GM12878 (cell line): Measurements from ENCODE around the gene DNAH1.
A peak's percentile ranks its signal among the peaks of the same experiment; 100 is the strongest.

Source experiments
- CHD2 ChIP-seq: IDR thresholded peaks from 2 replicates; pipeline ENCODE4 v1.6.1; 2011; ENCODE audit warnings: low read depth, low read length, improper control_type of control experiment, borderline replicate concordance
- JUNB ChIP-seq: IDR thresholded peaks from 2 replicates; pipeline ENCODE4 v1.6.1; 2016; ENCODE audit warnings: antibody characterized with exemption, mild to moderate bottlenecking
- NR2C2 ChIP-seq: IDR thresholded peaks from 2 replicates; pipeline ENCODE4 v1.6.1; 2011; ENCODE audit warnings: borderline replicate concordance, low read depth; ENCODE audit not compliant: control insufficient read depth, insufficient read length
- POLR2AphosphoS5 ChIP-seq: IDR thresholded peaks from 2 replicates; pipeline ENCODE4 v1.6.1; 2011; ENCODE audit warnings: mild to moderate bottlenecking, low read length, inconsistent platforms
- TCF12 ChIP-seq: IDR thresholded peaks from 2 replicates; pipeline ENCODE4 v1.6.1; 2011; ENCODE audit warnings: low read depth, mild to moderate bottlenecking, low read length
- ZBTB33 ChIP-seq: fragments of 450-650 bp; IDR thresholded peaks from 2 replicates; pipeline ENCODE4 v1.6.1; 2017; ENCODE audit warnings: mild to moderate bottlenecking
- TF ChIP-seq, protein P1 (sequence below), 3 experiments: IDR thresholded peaks in 2 of 3; conservative IDR thresholded peaks in 1 of 3; 2 replicates each; pipeline ENCODE4 v1.5.1; 2011; ENCODE audit warnings: low read depth in 3 of 3, low read length in 3 of 3, mild to moderate bottlenecking in 3 of 3, control low read depth in 2 of 3, moderate library complexity in 2 of 3, inconsistent platforms in 1 of 3, mixed read lengths in 1 of 3; ENCODE audit not compliant: control insufficient read depth in 2 of 3, insufficient read depth in 1 of 3; ENCODE audit errors: extremely low read depth in 1 of 3

- TF ChIP-seq NR2C2 (no peak), TCF12 (0 out of 2 replicates have a peak, but pooled peaks have one; percentile 50), CHD2 (no peak), ZBTB33 (no peak), JUNB (no peak), POLR2AphosphoS5 (peak; percentile 96)
- TF ChIP-seq, protein P1, sequence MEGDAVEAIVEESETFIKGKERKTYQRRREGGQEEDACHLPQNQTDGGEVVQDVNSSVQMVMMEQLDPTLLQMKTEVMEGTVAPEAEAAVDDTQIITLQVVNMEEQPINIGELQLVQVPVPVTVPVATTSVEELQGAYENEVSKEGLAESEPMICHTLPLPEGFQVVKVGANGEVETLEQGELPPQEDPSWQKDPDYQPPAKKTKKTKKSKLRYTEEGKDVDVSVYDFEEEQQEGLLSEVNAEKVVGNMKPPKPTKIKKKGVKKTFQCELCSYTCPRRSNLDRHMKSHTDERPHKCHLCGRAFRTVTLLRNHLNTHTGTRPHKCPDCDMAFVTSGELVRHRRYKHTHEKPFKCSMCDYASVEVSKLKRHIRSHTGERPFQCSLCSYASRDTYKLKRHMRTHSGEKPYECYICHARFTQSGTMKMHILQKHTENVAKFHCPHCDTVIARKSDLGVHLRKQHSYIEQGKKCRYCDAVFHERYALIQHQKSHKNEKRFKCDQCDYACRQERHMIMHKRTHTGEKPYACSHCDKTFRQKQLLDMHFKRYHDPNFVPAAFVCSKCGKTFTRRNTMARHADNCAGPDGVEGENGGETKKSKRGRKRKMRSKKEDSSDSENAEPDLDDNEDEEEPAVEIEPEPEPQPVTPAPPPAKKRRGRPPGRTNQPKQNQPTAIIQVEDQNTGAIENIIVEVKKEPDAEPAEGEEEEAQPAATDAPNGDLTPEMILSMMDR (IDR thresholded peaks at IDR 0.05 in 2 of 3, conservative IDR thresholded peaks at IDR 0.05 in 1 of 3; ENCODE audit: control insufficient read depth in 2 of 3, extremely low read depth in 1 of 3, insufficient read depth in 1 of 3, low read depth in 3 of 3, low read length in 3 of 3): peak; percentile 33 to 46 (median 43); a peak in 5 of 6 replicates
Observed at GRCh38 chr3:52278510-52279069, 37.5 kb upstream of the DNAH1 start, which contains the start of gene WDR82.
